ENCODE measurements around the gene GRID2. TPM values are rescaled to one million over a fixed set of nuclear protein-coding genes. Genes with fewer than 3 reads are reported as not detected.

Gene GRID2
- total and polyA plus RNA-seq, 2 donors from 2014 or later: 0.19 TPM; not detected in 1

DNA sequence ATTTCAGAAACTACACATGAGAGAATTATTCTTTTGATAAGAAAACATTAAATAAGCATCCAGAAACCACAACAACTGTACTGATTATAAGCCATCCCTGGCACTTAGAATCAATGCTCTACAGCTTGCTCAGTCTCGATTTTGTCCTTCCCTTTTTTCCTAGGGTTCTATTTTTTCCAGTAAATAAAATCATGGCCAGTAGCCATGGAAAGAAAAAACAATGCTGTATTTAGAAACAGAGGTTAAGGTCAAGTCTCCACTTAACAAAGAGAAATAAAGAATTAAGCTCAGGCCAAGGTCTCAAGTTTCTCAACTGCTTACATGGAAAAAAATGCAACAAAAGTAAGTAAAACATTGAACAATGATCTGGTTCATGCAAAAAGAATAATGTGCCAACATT is 38.7 kb upstream of the GRID2 start:
- no peaks in the 10 kb centered on the region for H3K4me1 ChIP-seq (ENCODE audit: control insufficient read depth in 2 of 3, insufficient read depth in 2 of 3, low read depth in 1 of 3, low read length in 3 of 3)
- DNase-seq: peak in 2 of 5 donors; percentile 20 to 54
- FAIRE-seq: no peak

DNA sequence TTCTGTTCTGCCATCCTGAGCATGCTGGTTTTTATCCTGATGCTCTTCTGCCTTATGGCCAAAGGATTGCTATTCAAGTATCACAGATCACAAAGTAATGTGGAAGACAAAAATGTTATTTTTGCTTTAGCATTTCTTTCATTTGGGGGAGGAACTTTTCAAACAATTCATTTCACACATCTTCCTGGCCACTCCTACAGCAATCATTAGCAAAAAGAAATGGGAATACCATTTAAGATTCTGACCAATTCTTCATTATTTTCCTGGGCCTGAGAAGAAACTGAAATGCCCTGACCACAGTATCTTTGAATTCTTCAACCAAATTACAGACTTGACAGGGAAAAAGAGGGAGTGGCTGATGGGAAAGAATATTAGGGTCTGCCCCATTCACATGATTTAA is 38.0 kb upstream of the GRID2 start:
- FAIRE-seq: no peak
- no peak for DNase-seq
- no peak overlapping the region for H3K27ac ChIP-seq (ENCODE audit: low read depth in 2 of 2, low read length in 2 of 2)
- H3K9me3 ChIP-seq (ENCODE audit: control insufficient read depth in 2 of 3, insufficient read depth in 1 of 3, low read length in 3 of 3): no peaks in the 10 kb centered on the region
- no peaks in the 10 kb centered on the region for H3K27me3 ChIP-seq (ENCODE audit: control insufficient read depth, insufficient read depth, low read length)
- TF ChIP-seq, protein P1, sequence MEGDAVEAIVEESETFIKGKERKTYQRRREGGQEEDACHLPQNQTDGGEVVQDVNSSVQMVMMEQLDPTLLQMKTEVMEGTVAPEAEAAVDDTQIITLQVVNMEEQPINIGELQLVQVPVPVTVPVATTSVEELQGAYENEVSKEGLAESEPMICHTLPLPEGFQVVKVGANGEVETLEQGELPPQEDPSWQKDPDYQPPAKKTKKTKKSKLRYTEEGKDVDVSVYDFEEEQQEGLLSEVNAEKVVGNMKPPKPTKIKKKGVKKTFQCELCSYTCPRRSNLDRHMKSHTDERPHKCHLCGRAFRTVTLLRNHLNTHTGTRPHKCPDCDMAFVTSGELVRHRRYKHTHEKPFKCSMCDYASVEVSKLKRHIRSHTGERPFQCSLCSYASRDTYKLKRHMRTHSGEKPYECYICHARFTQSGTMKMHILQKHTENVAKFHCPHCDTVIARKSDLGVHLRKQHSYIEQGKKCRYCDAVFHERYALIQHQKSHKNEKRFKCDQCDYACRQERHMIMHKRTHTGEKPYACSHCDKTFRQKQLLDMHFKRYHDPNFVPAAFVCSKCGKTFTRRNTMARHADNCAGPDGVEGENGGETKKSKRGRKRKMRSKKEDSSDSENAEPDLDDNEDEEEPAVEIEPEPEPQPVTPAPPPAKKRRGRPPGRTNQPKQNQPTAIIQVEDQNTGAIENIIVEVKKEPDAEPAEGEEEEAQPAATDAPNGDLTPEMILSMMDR (IDR thresholded peaks at IDR 0.05; ENCODE audit: borderline replicate concordance, extremely low read depth, insufficient read depth): no peak
- intact Hi-C loops (cut with DNase I): no loop called here
- H3K9ac ChIP-seq (ENCODE audit: low read length in 3 of 3): no peak overlapping the region
- H3K4me1 ChIP-seq (ENCODE audit: control insufficient read depth in 2 of 3, insufficient read depth in 2 of 3, low read depth in 1 of 3, low read length in 3 of 3): no peaks in the 10 kb centered on the region
- H3K4me3 ChIP-seq (ENCODE audit: low read length in 3 of 3): no peak overlapping the region
- no peaks in the 10 kb centered on the region for H3K36me3 ChIP-seq (ENCODE audit: control insufficient read depth in 2 of 3, insufficient read depth in 3 of 3, low read length in 3 of 3)

More for the DNA sequence above, 38.7 kb upstream of the GRID2 start:
- H3K27ac ChIP-seq (ENCODE audit: low read depth in 2 of 2, low read length in 2 of 2): no peak overlapping the region
- H3K9ac ChIP-seq (ENCODE audit: low read length in 3 of 3): no peak overlapping the region
- no peaks in the 10 kb centered on the region for H3K9me3 ChIP-seq (ENCODE audit: control insufficient read depth in 2 of 3, insufficient read depth in 1 of 3, low read length in 3 of 3)
- intact Hi-C loops (cut with DNase I): no loop called here
- TF ChIP-seq, protein P1 (IDR thresholded peaks at IDR 0.05; ENCODE audit: borderline replicate concordance, extremely low read depth, insufficient read depth): no peak
- no peak overlapping the region for H3K4me3 ChIP-seq (ENCODE audit: low read length in 3 of 3)
- no peaks in the 10 kb centered on the region for H3K27me3 ChIP-seq (ENCODE audit: control insufficient read depth, insufficient read depth, low read length)
- no peaks in the 10 kb centered on the region for H3K36me3 ChIP-seq (ENCODE audit: control insufficient read depth in 2 of 3, insufficient read depth in 3 of 3, low read length in 3 of 3)

DNA sequence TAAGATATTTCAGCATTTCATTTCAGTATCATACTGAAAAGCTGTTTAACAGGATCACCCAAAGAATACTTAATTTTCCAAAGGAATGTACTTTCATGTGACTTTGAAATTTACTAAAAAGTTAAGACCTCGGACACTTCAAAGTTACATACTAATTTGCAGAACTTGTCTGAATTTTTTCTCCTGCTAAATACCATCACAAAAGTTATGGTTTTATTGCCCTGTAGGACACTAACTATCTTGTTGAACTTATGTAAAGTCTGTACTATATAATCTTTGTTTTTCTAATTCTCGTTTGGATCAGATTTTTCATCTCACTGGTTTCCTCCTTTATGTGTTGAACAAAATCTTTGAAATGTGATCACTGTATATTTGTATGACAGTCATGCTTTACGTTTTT is 37.2 kb upstream of the GRID2 start:
- TF ChIP-seq, protein P1 (IDR thresholded peaks at IDR 0.05; ENCODE audit: borderline replicate concordance, extremely low read depth, insufficient read depth): no peak

DNA sequence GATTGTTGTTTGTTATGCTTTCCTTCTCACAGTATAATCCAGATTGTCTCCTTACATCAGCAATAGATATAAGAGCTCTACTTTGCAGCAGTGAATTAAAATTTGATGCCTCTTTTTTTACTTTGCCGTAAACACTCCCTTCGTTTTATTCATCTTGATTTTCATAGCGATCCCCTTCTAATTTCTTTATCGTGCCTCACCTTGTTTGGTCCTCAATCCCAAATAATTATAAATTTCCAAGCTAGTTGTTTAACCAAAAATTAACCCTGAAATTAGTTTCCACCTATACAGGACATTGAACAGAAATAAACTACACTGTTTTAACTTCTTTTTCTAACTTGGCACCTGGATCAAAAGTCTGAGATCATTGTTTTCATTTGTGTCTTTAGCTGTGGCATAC is 35.1 kb upstream of the GRID2 start:
- no peaks in the 10 kb centered on the region for H3K36me3 ChIP-seq (ENCODE audit: control insufficient read depth in 2 of 3, insufficient read depth in 3 of 3, low read length in 3 of 3)
- no peak for DNase-seq
- H3K27ac ChIP-seq (ENCODE audit: low read depth in 2 of 2, low read length in 2 of 2): no peak overlapping the region
- H3K9me3 ChIP-seq (ENCODE audit: control insufficient read depth in 2 of 3, insufficient read depth in 1 of 3, low read length in 3 of 3): no peaks in the 10 kb centered on the region
- H3K27me3 ChIP-seq (ENCODE audit: control insufficient read depth, insufficient read depth, low read length): no peaks in the 10 kb centered on the region
- no peak for FAIRE-seq
- no peak overlapping the region for H3K9ac ChIP-seq (ENCODE audit: low read length in 3 of 3)
- TF ChIP-seq, protein P1 (IDR thresholded peaks at IDR 0.05; ENCODE audit: borderline replicate concordance, extremely low read depth, insufficient read depth): no peak
- intact Hi-C loops (cut with DNase I): no loop called here
- no peak overlapping the region for H3K4me3 ChIP-seq (ENCODE audit: low read length in 3 of 3)
- no peaks in the 10 kb centered on the region for H3K4me1 ChIP-seq (ENCODE audit: control insufficient read depth in 2 of 3, insufficient read depth in 2 of 3, low read depth in 1 of 3, low read length in 3 of 3)

More for the DNA sequence above, 37.2 kb upstream of the GRID2 start:
- intact Hi-C loops (cut with DNase I): no loop called here
- DNase-seq: no peak
- FAIRE-seq: no peak
- Histone ChIP-seq H3K27ac (ENCODE audit: low read depth in 2 of 2, low read length in 2 of 2) (no peak overlapping the region), H3K9me3 (ENCODE audit: control insufficient read depth in 2 of 3, insufficient read depth in 1 of 3, low read length in 3 of 3) (no peaks in the 10 kb centered on the region), H3K4me1 (ENCODE audit: control insufficient read depth in 2 of 3, insufficient read depth in 2 of 3, low read depth in 1 of 3, low read length in 3 of 3) (no peaks in the 10 kb centered on the region), H3K27me3 (ENCODE audit: control insufficient read depth, insufficient read depth, low read length) (no peaks in the 10 kb centered on the region), H3K36me3 (ENCODE audit: control insufficient read depth in 2 of 3, insufficient read depth in 3 of 3, low read length in 3 of 3) (no peaks in the 10 kb centered on the region), H3K4me3 (ENCODE audit: low read length in 3 of 3) (no peak overlapping the region), H3K9ac (ENCODE audit: low read length in 3 of 3) (no peak overlapping the region)

Measured in kidney (tissue), 14 donors.